B cell (primary cell): Measurements from ENCODE around the gene COQ4. TPM values are rescaled to one million over a fixed set of nuclear protein-coding genes. Genes with fewer than 3 reads are reported as not detected.

Source experiments
- ATAC-seq: fragments of 200-7000 bp; cut with Tn5 transposase; one replicate; pipeline ENCODE4 v1.10.0; 2021; ENCODE audit warnings: low read depth, mild to moderate bottlenecking, moderate number of reproducible peaks, moderate library complexity
- CTCF ChIA-PET: fragments of 350-600 bp; sonication (Branson Sonifier 250); formaldehyde crosslinking; loops from one replicate; lab custom pipeline; 2021; ENCODE audit warnings: antibody characterized with exemption, inconsistent platforms; lab: Charles Lee
- POLR2A ChIA-PET: fragments of 350-600 bp; sonication (Branson Sonifier 250); formaldehyde crosslinking; loops from one replicate; lab custom pipeline; 2021; ENCODE audit warnings: antibody characterized with exemption; lab: Charles Lee
- DNase-seq: peaks from one replicate; pipeline ENCODE4 v3.0.0; 2013
- H2AFZ ChIP-seq: 2 replicates; pipeline ENCODE4 v1.6.1; 2012; ENCODE audit warnings: mild to moderate bottlenecking, low read depth, low read length; ENCODE audit not compliant: insufficient read depth, poor library complexity, severe bottlenecking
- H3K27ac ChIP-seq, 2 donors: 1 replicate in 1 of 2; 2 replicates in 1 of 2; pipeline ENCODE4 v1.5.1; 2012 to 2013; ENCODE audit warnings: low read length in 2 of 2, mild to moderate bottlenecking in 2 of 2, moderate library complexity in 1 of 2
- H3K27me3 ChIP-seq, 4 experiments: fragments of 200-600 bp in 1 of 4; sonication (generic) in 1 of 4; replicated peaks in 1 of 4; 1 replicate in 2 of 4; 2 replicates in 2 of 4; pipeline versions ENCODE4 v1.6.1 to v1.7.0; 2013 to 2016; ENCODE audit warnings: low read length in 3 of 4, mild to moderate bottlenecking in 2 of 4, mixed read lengths in 1 of 4, moderate library complexity in 1 of 4; ENCODE audit not compliant: insufficient read depth in 4 of 4, control insufficient read depth in 3 of 4; ENCODE audit errors: control extremely low read depth in 1 of 4
- H3K36me3 ChIP-seq, 2 experiments: replicated peaks in 1 of 2; 1 replicate in 1 of 2; 2 replicates in 1 of 2; pipeline versions ENCODE4 v1.6.1 to v1.7.1; 2013; ENCODE audit warnings: low read length in 1 of 2; ENCODE audit not compliant: insufficient read depth in 2 of 2, control insufficient read depth in 1 of 2; ENCODE audit errors: control extremely low read depth in 1 of 2, extremely low read depth in 1 of 2
- H3K4me1 ChIP-seq, 2 donors: fragments of 200-600 bp in 1 of 2; sonication (generic) in 1 of 2; 1 replicate in 1 of 2; 2 replicates in 1 of 2; pipeline versions ENCODE4 v1.5.1 to v1.6.1; 2013 to 2017; ENCODE audit warnings: low read length in 2 of 2; ENCODE audit not compliant: control insufficient read depth in 2 of 2, insufficient read depth in 2 of 2
- H3K4me2 ChIP-seq: replicated peaks from 2 replicates; pipeline ENCODE3; 2012; ENCODE audit warnings: mild to moderate bottlenecking, low read depth, low read length; ENCODE audit not compliant: poor library complexity, severe bottlenecking
- H3K4me3 ChIP-seq, 5 experiments: fragments of 200-600 bp in 1 of 5; sonication (generic) in 1 of 5; 1 replicate in 3 of 5; 2 replicates in 2 of 5; pipeline versions ENCODE4 v1.5.1 to v1.7.0; 2011 to 2016; ENCODE audit warnings: low read length in 4 of 5, mild to moderate bottlenecking in 4 of 5, low read depth in 2 of 5, control low read depth in 1 of 5, moderate library complexity in 1 of 5; ENCODE audit not compliant: insufficient read depth in 1 of 5; ENCODE audit errors: control extremely low read depth in 1 of 5, extremely low read depth in 1 of 5
- H3K79me2 ChIP-seq: fragments of 200-600 bp; sonication (generic); one replicate; pipeline ENCODE4 v1.6.0; 2016; ENCODE audit warnings: low read length; ENCODE audit not compliant: control insufficient read depth, insufficient read depth
- H3K9ac ChIP-seq: fragments of 200-600 bp; sonication (generic); 2 replicates; pipeline ENCODE4 v1.6.1; 2017; ENCODE audit warnings: mild to moderate bottlenecking, low read length, moderate library complexity
- H3K9me3 ChIP-seq, 3 donors: one replicate each; pipeline versions ENCODE4 v1.6.1 to v1.7.1; 2013; ENCODE audit warnings: low read length in 2 of 3; ENCODE audit not compliant: control insufficient read depth in 2 of 3, insufficient read depth in 1 of 3; ENCODE audit errors: control extremely low read depth in 1 of 3
- H4K20me1 ChIP-seq: 2 replicates; pipeline ENCODE4 v1.6.0; 2012; ENCODE audit warnings: mild to moderate bottlenecking, low read length; ENCODE audit not compliant: insufficient read depth, control insufficient read depth, poor library complexity, severe bottlenecking
- H3K27ac Mint-ChIP-seq: one replicate; pipeline ENCODE4 v1.8.0; 2021; ENCODE audit warnings: mixed read lengths
- H3K27me3 Mint-ChIP-seq: one replicate; pipeline ENCODE4 v1.8.0; 2021; ENCODE audit warnings: mixed read lengths
- H3K4me1 Mint-ChIP-seq: one replicate; pipeline ENCODE4 v1.8.0; 2021; ENCODE audit warnings: mixed read lengths
- H3K4me3 Mint-ChIP-seq: one replicate; pipeline ENCODE4 v1.8.0; 2021; ENCODE audit warnings: mixed read lengths
- H3K9me3 Mint-ChIP-seq: one replicate; pipeline ENCODE4 v1.8.0; 2022; ENCODE audit warnings: mixed read lengths; ENCODE audit not compliant: insufficient read depth
- CTCF ChIP-seq: fragments of 200-600 bp; IDR thresholded peaks from one replicate; pipeline ENCODE4 v1.8.0; 2022; ENCODE audit warnings: antibody characterized with exemption, mild to moderate bottlenecking
- EZH2 ChIP-seq: IDR thresholded peaks from 2 replicates; pipeline ENCODE4 v1.6.1; 2012; ENCODE audit warnings: borderline replicate concordance, low read depth, mild to moderate bottlenecking, moderate library complexity, low read length; ENCODE audit not compliant: insufficient read depth, poor library complexity, severe bottlenecking
- WGBS: methylation state at CpG from one replicate; pipeline ENCODE4 v1.1.5; 2013; ENCODE audit warnings: missing lambda C conversion rate; ENCODE audit not compliant: insufficient coverage; 5-methylcytosine and 5-hydroxymethylcytosine counted together
- intact Hi-C: fragments of 100-400 bp; cut with micrococcal nuclease; formaldehyde crosslinking; loops from one replicate; pipeline ENCODE4 v1.10.0; 2022
- polyA plus RNA-seq: library from polyadenylated mRNA; depleted of rRNA; stranded (reverse); fragments of >200 nt; gene quantifications from 2 replicates; pipeline ENCODE4 v1.2.3, GENCODE V29; 2012
- total RNA-seq, 2 donors: library from RNA; stranded (reverse); fragments of 120-200 nt in 1 of 2; gene quantifications; 1 replicate in 1 of 2; 2 replicates in 1 of 2; pipeline versions ENCODE4 v1.2.3 to v1.2.4, GENCODE V29; 2013 to 2022

The COQ4 gene
- total and polyA plus RNA-seq, 2 donors (not counting 1 experiment from before 2014, with no cell fraction given) = 54.9 to 62.8 TPM

- no peak overlapping the region for H3K4me3 Mint-ChIP-seq
- CTCF ChIA-PET = interaction anchor here (1.1 to 2.1 kb wide), 2 partner anchors 9 to 38 kb away, joined by 3 to 5 read pairs; no protein-coding TSS in a partner anchor
Measured at GRCh38 chr9:128288273-128289004, 34.2 kb upstream of the COQ4 start.

More at GRCh38 chr9:128288273-128289004, 34.2 kb upstream of the COQ4 start:
- intact Hi-C loops = no loop called here
- POLR2A ChIA-PET = interaction anchor here (0.5 kb wide), 1 partner anchor 529 kb away, joined by 4 read pairs; no protein-coding TSS in a partner anchor
- Histone ChIP-seq H3K79me2 (no peaks in the 10 kb centered on the region), H3K4me1 (peaks cover 0 to 9% of the 10 kb centered on the region in 2 donors), H3K9me3 (no peaks in the 10 kb centered on the region), H3K9ac (no peak overlapping the region), H3K27ac (no peak overlapping the region), H2AFZ (no peak overlapping the region), H4K20me1 (no peaks in the 10 kb centered on the region), H3K36me3 (peaks cover 0 to 16% of the 10 kb centered on the region in 2 experiments), H3K27me3 (no peaks in the 10 kb centered on the region), H3K4me2 (no peak overlapping the region), H3K4me3 (no peak overlapping the region)
- 92% methylated on average over 5 of the region's 11 CpGs for WGBS
- no peak for ATAC-seq
- DNase-seq = no peak
- no peak overlapping the region for H3K27ac Mint-ChIP-seq
- peaks cover 6% of the 10 kb centered on the region for H3K4me1 Mint-ChIP-seq
- no peak for TF ChIP-seq CTCF
- no peak for TF ChIP-seq EZH2
- no peaks in the 10 kb centered on the region for H3K27me3 Mint-ChIP-seq
- no peaks in the 10 kb centered on the region for H3K9me3 Mint-ChIP-seq
